GM10248 (cell line): ENCODE measurements around the gene SLC30A2.

Experiments used
- CTCF ChIA-PET: fragments of 300-600 bp; sonication (Branson Sonifier 250); formaldehyde crosslinking; extraction: SDS; loops from one replicate; lab custom pipeline; 2021; ENCODE audit warnings: antibody characterized with exemption; lab: Yijun Ruan, JAX
- POLR2A ChIA-PET: fragments of 350-650 bp; sonication (Branson Sonifier 250); formaldehyde crosslinking; extraction: SDS; loops from one replicate; lab custom pipeline; 2020; ENCODE audit warnings: antibody characterized with exemption; lab: Yijun Ruan, JAX
- DNase-seq: peaks from one replicate; pipeline ENCODE4 v3.0.0; 2012; ENCODE audit errors: extremely low spot score
- TF ChIP-seq, protein P1 (sequence below): IDR thresholded peaks from 2 replicates; pipeline ENCODE4 v1.5.1; 2012; ENCODE audit warnings: mild to moderate bottlenecking, low read depth; ENCODE audit errors: extremely low read depth, missing control alignments, control extremely low read depth

SLC30A2 gene

DNA sequence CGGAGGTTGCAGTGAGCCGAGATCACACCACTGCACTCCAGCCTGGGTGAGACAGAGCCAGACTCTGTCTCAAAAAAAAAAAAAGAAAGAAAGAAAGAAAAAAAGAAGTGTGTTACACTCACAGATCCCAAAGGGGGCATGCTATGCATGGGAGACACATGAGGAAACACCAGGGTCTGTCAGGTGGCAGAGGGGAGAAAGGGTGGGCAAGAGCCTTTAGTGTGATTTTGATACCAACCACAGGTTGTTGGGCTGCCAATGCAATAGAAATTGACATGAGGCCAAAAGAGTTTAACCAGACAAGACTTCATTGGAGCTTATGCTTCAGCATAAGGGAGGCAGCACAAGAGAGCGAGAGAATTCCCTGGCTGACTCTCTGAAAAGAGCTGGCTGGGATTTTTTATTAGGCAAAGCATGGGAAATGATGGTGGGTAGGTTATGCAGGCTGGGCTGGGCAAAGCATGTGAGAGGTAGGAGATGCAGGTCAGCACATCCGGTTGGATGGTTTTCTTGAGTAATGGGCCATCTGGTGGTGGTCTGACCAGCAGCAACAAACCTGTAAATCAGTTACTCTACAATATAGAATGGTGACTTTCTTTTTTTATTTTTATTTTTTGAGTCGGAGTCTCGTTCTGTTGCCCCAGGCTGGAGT is 36.0 kb downstream of the SLC30A2 start:
- POLR2A ChIA-PET, result no interaction called here
- CTCF ChIA-PET, result interaction anchor here (0.9 to 2.8 kb wide), 4 partner anchors 13 to 114 kb away, joined by 4 to 15 read pairs (median 9); partner anchors contain the start of gene PAFAH2
- TF ChIP-seq, protein P1, sequence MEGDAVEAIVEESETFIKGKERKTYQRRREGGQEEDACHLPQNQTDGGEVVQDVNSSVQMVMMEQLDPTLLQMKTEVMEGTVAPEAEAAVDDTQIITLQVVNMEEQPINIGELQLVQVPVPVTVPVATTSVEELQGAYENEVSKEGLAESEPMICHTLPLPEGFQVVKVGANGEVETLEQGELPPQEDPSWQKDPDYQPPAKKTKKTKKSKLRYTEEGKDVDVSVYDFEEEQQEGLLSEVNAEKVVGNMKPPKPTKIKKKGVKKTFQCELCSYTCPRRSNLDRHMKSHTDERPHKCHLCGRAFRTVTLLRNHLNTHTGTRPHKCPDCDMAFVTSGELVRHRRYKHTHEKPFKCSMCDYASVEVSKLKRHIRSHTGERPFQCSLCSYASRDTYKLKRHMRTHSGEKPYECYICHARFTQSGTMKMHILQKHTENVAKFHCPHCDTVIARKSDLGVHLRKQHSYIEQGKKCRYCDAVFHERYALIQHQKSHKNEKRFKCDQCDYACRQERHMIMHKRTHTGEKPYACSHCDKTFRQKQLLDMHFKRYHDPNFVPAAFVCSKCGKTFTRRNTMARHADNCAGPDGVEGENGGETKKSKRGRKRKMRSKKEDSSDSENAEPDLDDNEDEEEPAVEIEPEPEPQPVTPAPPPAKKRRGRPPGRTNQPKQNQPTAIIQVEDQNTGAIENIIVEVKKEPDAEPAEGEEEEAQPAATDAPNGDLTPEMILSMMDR, result no peak
- DNase-seq, result no peak

GRCh38 chr1:26006710-26007109 is 39.2 kb downstream of the SLC30A2 start:
- TF ChIP-seq, protein P1, result no peak
- no peak for DNase-seq
- CTCF ChIA-PET, result interaction anchor here (14.0 kb wide), 1 partner anchor 110 kb away, joined by 357 read pairs; the partner anchor contains the start of gene STMN1
- POLR2A ChIA-PET, result no interaction called here

DNA sequence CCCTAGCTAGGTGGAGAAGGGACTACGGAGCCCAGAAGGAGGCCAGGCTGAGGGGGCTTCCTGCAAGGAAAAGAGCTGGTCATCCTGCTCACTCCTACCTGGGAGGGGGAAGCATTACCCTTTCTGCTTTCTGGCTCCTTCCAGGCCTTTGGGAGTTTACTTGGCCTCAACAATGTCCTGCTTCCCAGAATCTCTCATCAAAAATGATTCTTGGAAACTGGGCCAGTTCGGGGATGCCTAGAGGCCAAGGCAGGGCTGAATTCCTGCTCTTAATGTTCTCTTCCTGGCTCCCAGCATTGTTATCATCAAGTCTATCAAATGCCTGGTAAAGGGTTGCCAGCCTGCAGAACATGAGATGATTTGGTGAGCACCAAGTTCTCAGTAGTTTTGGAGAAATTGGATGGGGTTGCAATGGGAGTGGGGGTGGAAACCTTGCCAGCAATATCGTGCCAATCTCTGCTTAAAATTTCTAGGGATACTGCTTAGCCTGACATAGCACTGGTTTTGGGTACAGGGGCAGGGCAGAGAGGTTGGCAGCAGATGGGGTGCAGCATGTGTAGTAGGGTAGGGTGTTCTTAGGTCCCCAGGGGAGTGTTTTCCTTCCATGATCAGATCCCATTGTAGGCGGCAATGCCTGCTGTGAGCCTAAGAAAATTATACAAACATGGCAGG is 40.3 kb downstream of the SLC30A2 start:
- CTCF ChIA-PET, result interaction anchor here (1.3 to 14.0 kb wide), 2 partner anchors 11 to 109 kb away, joined by 4 to 357 read pairs; partner anchors contain the start of gene STMN1
- TF ChIP-seq, protein P1, result no peak
- POLR2A ChIA-PET, result no interaction called here
- DNase-seq, result no peak

DNA sequence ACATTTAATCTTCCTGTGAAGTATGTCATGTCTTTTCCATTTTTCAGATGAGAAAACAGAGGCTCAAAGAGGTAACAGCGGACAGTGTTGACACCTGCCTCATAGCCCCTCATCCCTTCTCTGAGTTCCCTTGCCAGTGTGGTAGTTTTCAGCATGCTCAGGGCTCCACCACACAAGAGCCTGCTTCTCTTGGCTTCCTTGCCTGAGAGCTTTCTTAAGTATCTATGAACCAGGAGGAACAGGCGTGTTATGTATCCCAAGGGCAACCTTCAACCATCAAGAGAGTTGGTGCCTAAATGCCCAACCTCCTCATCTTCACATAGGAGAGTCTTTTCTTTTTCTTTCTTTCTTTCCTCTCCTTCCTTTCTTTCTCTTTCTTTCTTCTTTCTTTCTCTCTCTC is 42.2 kb downstream of the SLC30A2 start:
- ChIA-PET POLR2A (no interaction called here), CTCF (interaction anchor here (1.0 to 14.0 kb wide), 2 partner anchors 31 to 107 kb away, joined by 3 to 357 read pairs; partner anchors contain the start of gene STMN1)
- no peak for DNase-seq
- TF ChIP-seq, protein P1, result no peak

DNA sequence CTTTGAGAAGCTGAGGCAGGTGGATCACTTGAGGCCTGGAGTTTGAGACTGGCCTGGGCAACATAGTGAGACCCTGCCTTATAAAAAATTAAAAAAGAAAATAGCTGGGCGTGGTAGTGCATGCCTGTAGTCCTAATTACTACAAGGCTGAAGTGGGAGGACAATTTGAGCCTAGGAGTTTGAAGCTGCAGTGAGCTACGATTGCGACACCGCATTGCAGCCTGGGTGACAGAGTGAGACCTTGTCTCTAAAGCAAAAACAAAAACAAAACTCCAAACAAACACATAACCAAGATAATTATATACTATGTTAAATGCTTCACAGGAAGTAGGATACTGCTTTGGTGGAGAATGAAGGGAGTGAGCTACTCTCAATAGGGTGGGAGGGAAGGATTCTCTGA is 42.7 kb downstream of the SLC30A2 start:
- DNase-seq, result no peak
- TF ChIP-seq, protein P1, result no peak
- CTCF ChIA-PET, result interaction anchor here (1.0 to 14.0 kb wide), 3 partner anchors 14 to 107 kb away, joined by 3 to 357 read pairs (median 7); partner anchors contain the start of gene STMN1
- POLR2A ChIA-PET, result interaction anchor here (0.5 kb wide), 1 partner anchor 1171 kb away, joined by 3 read pairs; no protein-coding TSS in a partner anchor

DNA sequence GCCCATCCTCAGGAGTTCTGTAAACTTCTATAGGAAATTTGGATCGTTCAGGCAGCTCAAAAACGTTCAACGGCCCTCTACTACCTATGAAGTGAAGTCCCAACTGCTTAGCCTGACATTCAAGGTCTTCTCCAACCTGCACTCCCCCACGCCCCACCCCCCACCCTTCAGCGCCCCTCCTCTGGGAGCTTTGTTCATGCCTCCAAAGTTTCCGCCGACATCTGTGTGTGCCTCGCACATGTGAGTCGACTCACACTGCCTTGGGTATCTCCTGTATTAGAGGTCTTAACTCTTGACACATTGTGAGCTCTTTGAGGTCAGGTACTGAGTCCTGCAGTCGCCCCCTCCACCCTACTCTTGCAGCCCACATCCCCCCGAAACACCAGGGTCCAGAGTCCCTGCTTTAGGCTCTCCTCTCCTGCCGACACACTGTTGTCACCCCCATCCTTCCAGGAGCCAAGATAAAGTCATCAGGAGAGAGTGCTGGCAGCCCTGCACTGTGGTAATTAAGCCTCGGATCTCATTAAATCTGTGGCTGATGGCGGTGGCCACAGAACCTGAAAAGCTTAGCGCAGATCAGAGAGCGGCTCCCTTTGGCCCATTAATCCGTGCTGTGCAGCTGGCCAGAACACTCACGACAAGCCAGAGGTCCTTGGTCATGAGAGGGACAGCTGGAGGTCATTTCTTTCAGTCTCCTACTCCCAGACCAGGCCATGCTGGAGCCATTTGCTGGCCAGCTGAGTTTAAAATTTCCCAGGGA is 46.7 kb downstream of the SLC30A2 start:
- CTCF ChIA-PET, result interaction anchor here (0.7 to 14.0 kb wide), 11 partner anchors 10 to 185 kb away, joined by 3 to 357 read pairs (median 3); partner anchors contain the start of gene STMN1
- TF ChIP-seq, protein P1, result no peak
- POLR2A ChIA-PET, result interaction anchor here (0.6 kb wide), 1 partner anchor 178 kb away, joined by 5 read pairs; no protein-coding TSS in a partner anchor
- no peak for DNase-seq
